PC-3 (cell line): Measurements from ENCODE around the gene P2RY4. TPM values are rescaled to one million over a fixed set of nuclear protein-coding genes. Genes with fewer than 3 reads are reported as not detected.

ENCODE experiments used
- ATAC-seq: fragments of 200-7000 bp; cut with Tn5 transposase; 2 replicates; pipeline ENCODE4 v1.9.1; 2020; ENCODE audit warnings: mild to moderate bottlenecking, moderate library complexity
- BruUV-seq: library from RNA; stranded (reverse); fragments of 400-500 nt; replicated peaks from 2 replicates; lab custom pipeline; 2021; lab: Mats Ljungman, UMichigan
- CTCF ChIA-PET: fragments of 300-600 bp; sonication (Branson Sonifier 250); formaldehyde crosslinking; loops from one replicate; lab custom pipeline; 2022; ENCODE audit warnings: antibody characterized with exemption; lab: Charles Lee
- POLR2A ChIA-PET: fragments of 300-600 bp; sonication (Branson Sonifier 250); formaldehyde crosslinking; loops from one replicate; lab custom pipeline; 2022; ENCODE audit warnings: antibody characterized with exemption; ENCODE audit not compliant: unreplicated experiment; lab: Charles Lee
- DNase-seq: peaks from one replicate; pipeline ENCODE4 v3.0.0-alpha.2; 2015
- H2AFZ ChIP-seq: fragments of 300-600 bp; sonication (generic); 2 replicates; pipeline ENCODE4 v1.6.0; 2016; ENCODE audit warnings: antibody characterized with exemption, low read length
- H3F3A ChIP-seq: fragments of 300-600 bp; sonication (generic); one replicate; pipeline ENCODE4 v1.6.0; 2017; ENCODE audit warnings: antibody characterized with exemption, low read length, control low read depth, mild to moderate bottlenecking; ENCODE audit not compliant: unreplicated experiment
- H3K27ac ChIP-seq: fragments of 300-600 bp; sonication (generic); 2 replicates; pipeline ENCODE4 v1.5.1; 2016; ENCODE audit warnings: mild to moderate bottlenecking, low read length
- H3K27me3 ChIP-seq: fragments of 300-600 bp; sonication (generic); 2 replicates; pipeline ENCODE4 v1.6.1; 2016; ENCODE audit warnings: low read length, mixed read lengths
- H3K36me3 ChIP-seq: fragments of 300-600 bp; sonication (generic); 2 replicates; pipeline ENCODE4 v1.6.1; 2016; ENCODE audit warnings: low read depth, mixed run types, low read length, mixed read lengths
- H3K4me1 ChIP-seq: fragments of 300-600 bp; sonication (generic); 2 replicates; pipeline ENCODE4 v1.5.1; 2016; ENCODE audit warnings: low read length; ENCODE audit not compliant: insufficient read depth
- H3K4me2 ChIP-seq: fragments of 300-600 bp; sonication (generic); 2 replicates; pipeline ENCODE4 v1.6.0; 2016; ENCODE audit warnings: low read length
- H3K4me3 ChIP-seq: fragments of 300-600 bp; sonication (generic); 2 replicates; pipeline ENCODE4 v1.5.1; 2016; ENCODE audit warnings: mild to moderate bottlenecking, low read length, mixed read lengths
- H3K79me2 ChIP-seq: fragments of 300-600 bp; sonication (generic); 2 replicates; pipeline ENCODE4 v1.6.1; 2017; ENCODE audit warnings: low read length, mixed read lengths
- H3K9ac ChIP-seq: fragments of 300-600 bp; sonication (generic); 2 replicates; pipeline ENCODE4 v1.6.0; 2016; ENCODE audit warnings: mild to moderate bottlenecking, low read length
- H3K9me2 ChIP-seq: fragments of 300-600 bp; sonication (generic); replicated peaks from 2 replicates; pipeline ENCODE4 v1.6.1; 2016; ENCODE audit warnings: mixed run types, low read length, mixed read lengths
- H3K9me3 ChIP-seq: fragments of 300-600 bp; sonication (generic); 2 replicates; pipeline ENCODE4 v1.6.1; 2016; ENCODE audit warnings: low read length, mixed read lengths
- H4K20me1 ChIP-seq: fragments of 300-600 bp; sonication (generic); 2 replicates; pipeline ENCODE4 v1.6.1; 2016; ENCODE audit warnings: low read length, mixed read lengths
- CTCF ChIP-seq: fragments of 300-600 bp; sonication (generic); conservative IDR thresholded peaks from 2 replicates; pipeline ENCODE4 v1.5.1; 2017; ENCODE audit warnings: antibody characterized with exemption, low read depth, mild to moderate bottlenecking, low read length
- EZH2 ChIP-seq: fragments of 300-600 bp; sonication (generic); IDR thresholded peaks from one replicate; pipeline ENCODE4 v1.6.1; 2017; ENCODE audit warnings: antibody characterized with exemption, mild to moderate bottlenecking, low read length; ENCODE audit not compliant: unreplicated experiment
- EZH2phosphoT487 ChIP-seq: fragments of 300-600 bp; sonication (generic); IDR thresholded peaks from 2 replicates; pipeline ENCODE4 v1.6.1; 2018; ENCODE audit warnings: mild to moderate bottlenecking, antibody characterized with exemption, low read length, borderline replicate concordance
- intact Hi-C: fragments of 100-400 bp; cut with micrococcal nuclease; formaldehyde crosslinking; loops from 2 replicates; pipeline ENCODE4 v1.9.0; 2023
- total RNA-seq: library from RNA; depleted of rRNA; stranded (reverse); fragments of >200 nt; gene quantifications from 2 replicates; pipeline ENCODE4 v1.2.3, GENCODE V29; 2014

Gene P2RY4
- total RNA-seq, 1 experiment from 2014 or later: 0.62 TPM

GRCh38 chrX:70231666-70232065 is 28.3 kb downstream of the P2RY4 start:
- H3K4me1 ChIP-seq: no peaks in the 10 kb centered on the region; the same call in 1 of the 2 replicates
- no peaks in the 10 kb centered on the region for H4K20me1 ChIP-seq
- H3K9me3 ChIP-seq: no peaks in the 10 kb centered on the region
- H3K79me2 ChIP-seq: no peaks in the 10 kb centered on the region
- ChIA-PET POLR2A (no interaction called here), CTCF (no interaction called here)
- BruUV-seq: no TSS peak
- H3K4me2 ChIP-seq: no peak overlapping the region
- H2AFZ ChIP-seq: 0 out of 2 replicates have a peak overlapping the region, but pooled peaks have one; percentile 3
- no peak overlapping the region for H3K4me3 ChIP-seq
- ATAC-seq: no peak
- H3K27me3 ChIP-seq: no peaks in the 10 kb centered on the region
- TF ChIP-seq EZH2 (no peak), EZH2phosphoT487 (no peak), CTCF (no peak)
- H3F3A ChIP-seq: no peaks in the 10 kb centered on the region
- no peaks in the 10 kb centered on the region for H3K36me3 ChIP-seq
- intact Hi-C loops: no loop called here
- no peak overlapping the region for H3K9ac ChIP-seq
- no peaks in the 10 kb centered on the region for H3K9me2 ChIP-seq
- peak; percentile 19 for DNase-seq
- no peak overlapping the region for H3K27ac ChIP-seq

GRCh38 chrX:70226687-70227086 is 33.3 kb downstream of the P2RY4 start:
- Histone ChIP-seq H3K36me3 (no peaks in the 10 kb centered on the region), H3K4me1 (no peaks in the 10 kb centered on the region; the same call in 1 of the 2 replicates), H4K20me1 (no peaks in the 10 kb centered on the region), H3K4me2 (no peak overlapping the region), H3K9me2 (no peaks in the 10 kb centered on the region), H3K9me3 (no peaks in the 10 kb centered on the region), H3K9ac (no peak overlapping the region), H3K4me3 (no peak overlapping the region), H3K27ac (no peak overlapping the region), H2AFZ (no peak overlapping the region), H3K79me2 (no peaks in the 10 kb centered on the region), H3F3A (no peaks in the 10 kb centered on the region), H3K27me3 (no peaks in the 10 kb centered on the region)
- ChIA-PET CTCF (interaction anchor here (0.7 kb wide), 1 partner anchor 93 kb away, joined by 8 read pairs; the partner anchor contains the start of gene IGBP1), POLR2A (no interaction called here)
- BruUV-seq: no TSS peak
- intact Hi-C loops: no loop called here
- ATAC-seq (no peak), DNase-seq (no peak)
- TF ChIP-seq EZH2 (no peak), CTCF (no peak), EZH2phosphoT487 (no peak)

- no peak for DNase-seq
- no peaks in the 10 kb centered on the region for H3K9me2 ChIP-seq
- no peak for ATAC-seq
- H3K27ac ChIP-seq: no peak overlapping the region
- H3K4me3 ChIP-seq: no peak overlapping the region
- no TSS peak for BruUV-seq
- CTCF ChIA-PET: no interaction called here
- intact Hi-C loops: no loop called here
- H3K4me2 ChIP-seq: no peak overlapping the region
- H3K79me2 ChIP-seq: no peaks in the 10 kb centered on the region
- TF ChIP-seq CTCF: no peak
- no peak for TF ChIP-seq EZH2
- no peak for TF ChIP-seq EZH2phosphoT487
- no peaks in the 10 kb centered on the region for H3K27me3 ChIP-seq
- no peaks in the 10 kb centered on the region for H3F3A ChIP-seq
- POLR2A ChIA-PET: no interaction called here
- H3K9ac ChIP-seq: no peak overlapping the region
- no peak overlapping the region for H2AFZ ChIP-seq
- H3K36me3 ChIP-seq: no peaks in the 10 kb centered on the region
- no peaks in the 10 kb centered on the region for H3K9me3 ChIP-seq
- H4K20me1 ChIP-seq: no peaks in the 10 kb centered on the region
- no peaks in the 10 kb centered on the region for H3K4me1 ChIP-seq
These were observed 34.0 kb downstream of the P2RY4 start for GRCh38 chrX:70226048-70226447.
